HG02571 (cell line): ENCODE measurements around the gene TTLL11.

Experiments used
- ATAC-seq: cut with Tn5 transposase; IDR thresholded peaks from one replicate; pipeline ENCODE4 v1.9.1; 2021; ENCODE audit warnings: mild to moderate bottlenecking, moderate library complexity; ENCODE audit not compliant: unreplicated experiment

The TTLL11 gene

DNA sequence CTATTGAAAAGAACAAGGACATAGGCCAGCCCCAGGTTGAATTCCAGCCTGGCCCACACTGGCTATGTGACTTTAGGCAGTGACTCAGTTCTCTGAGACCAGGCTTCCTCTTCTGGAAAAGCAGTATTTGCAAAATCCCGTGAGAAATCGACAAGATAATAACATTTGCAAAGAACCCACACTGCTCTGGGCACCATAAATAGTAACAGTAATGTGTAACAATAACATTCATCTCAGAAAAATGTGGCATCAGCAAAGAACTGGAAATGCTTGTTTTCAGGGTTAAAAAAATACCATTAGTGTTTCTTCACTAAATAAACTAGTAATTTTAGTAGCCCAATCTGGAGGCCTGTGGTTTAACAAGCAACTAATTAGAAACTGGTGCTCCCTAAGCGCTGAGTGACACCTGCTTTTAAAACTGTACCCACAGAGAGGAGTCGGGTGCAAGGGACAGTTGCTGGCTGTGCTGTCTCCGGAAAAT, 148.4 kb downstream of the TTLL11 start:
- ATAC-seq: no peak

DNA sequence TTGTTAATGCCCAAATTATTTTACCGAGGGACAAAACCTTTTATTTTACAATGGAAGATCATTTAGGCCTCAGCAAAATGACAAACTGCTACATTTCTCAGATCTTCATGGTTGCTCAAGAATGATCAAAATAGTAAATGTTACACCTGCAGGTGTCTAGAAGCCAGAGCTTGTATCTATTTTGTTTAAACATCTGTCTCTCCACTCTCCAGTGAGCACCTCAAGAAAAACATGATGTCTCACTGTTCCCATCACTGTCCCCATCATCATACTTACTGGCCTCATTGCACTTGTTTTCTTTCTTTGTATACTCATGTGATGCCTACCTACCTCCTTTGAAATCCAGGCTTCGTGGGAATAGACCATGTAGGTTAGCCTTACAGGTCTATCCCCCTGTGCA, 149.6 kb downstream of the TTLL11 start:
- no peak for ATAC-seq

DNA sequence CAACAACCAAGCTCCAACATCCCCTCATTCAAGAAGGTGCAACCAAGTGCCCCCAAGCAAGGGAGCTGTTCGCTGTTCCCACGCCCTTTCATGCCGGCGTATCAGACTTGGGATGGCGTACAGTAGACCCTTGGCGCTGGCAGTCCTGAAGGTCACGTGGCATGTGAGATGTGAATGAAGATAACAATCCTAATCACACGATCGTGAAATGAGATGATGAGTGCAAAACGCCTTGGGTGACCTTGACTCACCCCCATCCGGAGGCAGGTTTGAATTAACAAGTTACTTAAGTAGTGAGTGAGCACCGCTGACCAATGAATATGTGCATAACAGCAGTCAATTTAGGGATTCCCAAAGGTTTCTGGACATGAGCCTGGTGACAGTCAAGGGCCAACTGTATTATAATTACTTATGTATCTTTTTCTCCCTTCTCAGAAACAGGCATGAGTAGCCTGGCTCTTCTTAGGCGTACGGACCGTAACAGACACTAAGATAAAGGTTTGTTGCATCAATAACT, 150.2 kb downstream of the TTLL11 start:
- ATAC-seq: no peak

DNA sequence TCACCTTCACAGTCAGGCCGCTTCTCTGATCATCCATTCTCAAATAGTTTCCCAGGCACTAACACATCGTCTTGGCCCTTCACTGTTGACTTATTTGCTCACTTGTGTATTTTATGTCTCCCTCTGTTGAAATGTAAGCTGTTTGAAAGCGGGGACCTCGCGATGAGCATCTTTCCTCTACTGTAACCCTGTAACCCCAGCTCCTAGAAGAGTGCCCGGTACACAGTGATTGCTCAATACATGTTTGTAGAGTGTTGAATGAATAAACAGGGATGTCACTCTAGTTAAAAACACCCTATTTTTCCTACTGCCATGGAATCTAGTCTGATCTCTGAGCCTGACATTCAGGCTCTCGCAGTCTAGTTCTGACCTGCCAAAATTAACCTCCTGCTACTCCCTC, 150.8 kb downstream of the TTLL11 start:
- ATAC-seq: no peak

DNA sequence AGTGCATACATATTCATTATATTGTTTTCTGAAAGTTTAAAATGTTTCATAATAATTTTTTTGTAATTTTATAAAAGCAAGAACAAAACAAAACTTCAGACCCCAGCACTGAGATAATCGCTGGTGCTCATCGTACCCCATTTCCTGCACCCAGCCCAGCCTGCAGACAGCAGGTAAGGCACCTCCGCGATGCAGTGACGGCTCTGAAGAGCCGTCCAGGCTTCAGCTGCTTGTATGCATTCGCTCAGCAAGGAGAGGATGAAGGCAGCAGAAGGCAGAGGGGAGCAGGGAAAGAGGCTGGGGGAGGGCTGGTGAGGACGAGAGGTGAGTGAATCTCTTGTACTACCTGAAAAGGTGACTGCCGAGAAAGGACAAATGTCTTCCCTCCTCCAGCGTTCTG, 153.5 kb downstream of the TTLL11 start:
- no peak for ATAC-seq

DNA sequence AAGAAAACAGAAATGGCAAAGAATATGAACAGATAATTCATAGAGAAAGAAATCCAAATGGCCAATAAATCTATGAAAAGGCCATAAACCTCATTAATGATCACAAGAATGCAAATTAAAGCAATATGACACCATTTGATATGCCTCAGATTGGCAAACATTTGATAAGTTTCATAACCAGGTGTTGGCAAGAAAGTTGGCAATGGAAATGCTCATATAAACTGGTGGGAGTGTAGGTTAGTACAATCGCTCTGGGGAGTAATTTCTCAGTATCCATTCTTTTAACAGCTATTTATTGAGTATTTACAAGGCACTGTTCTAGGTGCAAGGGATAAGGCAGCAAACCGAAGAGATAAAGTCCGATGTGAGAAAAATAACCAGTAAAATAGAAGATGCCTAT, 154.5 kb downstream of the TTLL11 start:
- ATAC-seq: no peak

DNA sequence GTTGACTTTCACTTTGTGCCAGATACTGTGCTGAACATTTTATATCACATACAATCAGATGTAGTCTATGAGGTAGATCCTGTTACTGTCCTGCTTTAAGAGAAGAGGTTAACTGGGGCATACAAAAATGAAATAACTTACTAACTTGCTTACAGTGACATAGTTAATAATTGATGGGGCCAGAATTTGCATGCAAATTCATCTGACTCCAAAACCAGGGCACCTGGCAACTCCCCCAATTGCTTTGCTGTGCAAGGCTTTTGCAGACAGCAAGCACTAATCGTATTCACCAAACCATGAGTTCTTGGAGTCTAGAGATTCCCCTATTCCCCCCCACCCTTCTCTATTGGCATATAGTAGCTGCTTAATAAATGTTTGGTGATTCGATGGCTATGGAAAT, 155.9 kb downstream of the TTLL11 start:
- no peak for ATAC-seq

DNA sequence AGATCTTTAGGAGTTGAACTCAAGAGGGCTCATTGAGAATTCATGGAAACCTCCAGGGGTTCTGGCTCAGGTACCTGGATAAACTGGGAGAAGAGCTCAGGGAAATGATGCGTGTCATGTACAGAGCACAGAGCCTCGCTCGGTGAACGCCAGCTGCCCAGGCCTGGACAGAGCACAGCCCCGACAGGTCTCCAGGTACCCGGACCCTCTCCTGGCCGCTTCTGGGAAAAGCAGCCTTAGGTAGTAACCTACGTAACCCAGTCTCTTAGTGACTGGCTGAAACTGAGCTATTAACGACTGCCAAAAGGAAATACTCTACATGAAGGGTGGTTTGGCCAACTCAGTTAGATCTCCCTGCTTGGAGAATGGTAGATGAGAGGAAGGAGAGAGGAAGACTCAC, 157.4 kb downstream of the TTLL11 start:
- no peak for ATAC-seq

DNA sequence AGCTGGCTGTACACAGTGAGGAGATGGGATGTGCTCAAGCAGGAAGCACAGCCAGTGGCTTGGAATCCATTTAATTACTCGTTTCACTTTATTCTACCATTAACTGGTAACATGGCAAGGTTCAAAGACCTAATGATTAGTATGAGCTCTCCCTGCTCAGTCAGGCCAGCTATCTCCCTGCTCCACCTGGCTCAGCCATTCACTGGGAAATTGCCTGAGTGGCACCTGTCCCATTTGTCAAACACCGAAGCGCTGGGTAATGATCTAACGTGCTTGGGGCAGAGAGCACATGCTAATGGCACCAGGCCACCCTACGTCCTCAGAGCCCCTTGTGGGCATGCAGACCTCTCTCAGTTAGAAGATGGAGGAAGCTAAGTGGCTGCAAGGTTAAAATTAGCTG, 162.2 kb downstream of the TTLL11 start:
- ATAC-seq: no peak

DNA sequence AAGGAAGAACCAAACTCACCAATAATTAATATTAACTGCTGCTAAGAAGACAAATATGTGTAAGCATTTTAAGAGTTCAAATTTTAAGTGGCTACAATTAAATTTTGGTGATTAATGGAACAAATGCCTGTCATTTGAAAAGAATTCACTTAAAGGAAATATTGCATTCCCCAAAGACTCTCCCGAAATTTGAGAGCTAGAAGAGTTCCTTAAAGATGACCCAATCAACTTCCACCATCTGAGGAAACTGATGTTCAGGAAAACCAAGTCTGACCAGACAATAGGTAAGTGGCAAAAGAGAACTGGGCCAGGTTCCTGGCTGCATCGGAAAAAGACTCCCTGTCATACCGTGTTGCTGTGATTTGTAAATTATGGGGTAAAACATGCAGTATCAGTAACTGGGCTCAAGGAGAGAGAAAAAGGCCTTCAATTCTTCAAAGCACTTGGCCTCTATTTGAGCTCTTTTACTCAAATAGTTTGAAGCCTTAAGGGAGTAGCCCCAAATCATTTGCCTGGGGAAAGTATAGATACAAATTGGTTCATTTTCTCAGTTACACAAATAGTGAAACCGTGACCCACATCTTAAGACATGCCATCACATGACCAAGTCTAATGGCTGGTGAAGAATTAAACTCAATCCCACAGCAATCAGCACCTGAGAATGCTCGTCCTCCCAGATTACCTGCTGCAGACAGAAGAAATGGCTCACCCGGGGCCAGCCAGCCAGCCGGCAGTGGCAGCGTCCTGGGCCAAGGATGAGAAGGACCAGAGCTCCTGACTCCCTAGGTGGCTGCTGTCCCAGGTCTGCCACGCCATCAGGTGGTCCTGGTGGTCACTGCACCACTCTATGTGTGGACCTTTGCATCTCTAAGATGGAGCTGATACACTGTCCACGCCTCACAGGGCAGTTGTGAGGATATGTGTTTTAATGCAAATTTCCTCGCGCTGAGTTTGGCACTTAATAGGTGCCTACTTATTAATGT, 162.9 kb downstream of the TTLL11 start:
- no peak for ATAC-seq

DNA sequence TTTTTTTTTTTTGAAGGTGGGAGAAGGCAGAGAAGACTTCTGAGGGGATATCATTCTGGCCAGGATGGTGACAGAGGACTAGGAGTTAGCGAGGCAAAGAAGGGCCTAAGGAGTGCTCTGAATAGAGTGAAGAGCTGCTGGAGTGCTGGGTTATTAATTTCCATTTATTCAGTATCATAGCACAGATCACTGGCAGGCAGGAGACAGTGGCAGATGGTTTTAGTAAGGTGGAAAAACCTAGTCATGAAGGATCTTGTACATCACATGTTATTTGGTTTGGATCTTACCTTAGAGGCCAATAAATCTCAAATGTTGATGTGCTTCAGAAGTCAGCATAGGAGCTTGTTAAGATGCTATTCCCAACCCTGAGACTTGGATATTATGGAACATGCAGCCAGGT, 165.5 kb downstream of the TTLL11 start:
- no peak for ATAC-seq

DNA sequence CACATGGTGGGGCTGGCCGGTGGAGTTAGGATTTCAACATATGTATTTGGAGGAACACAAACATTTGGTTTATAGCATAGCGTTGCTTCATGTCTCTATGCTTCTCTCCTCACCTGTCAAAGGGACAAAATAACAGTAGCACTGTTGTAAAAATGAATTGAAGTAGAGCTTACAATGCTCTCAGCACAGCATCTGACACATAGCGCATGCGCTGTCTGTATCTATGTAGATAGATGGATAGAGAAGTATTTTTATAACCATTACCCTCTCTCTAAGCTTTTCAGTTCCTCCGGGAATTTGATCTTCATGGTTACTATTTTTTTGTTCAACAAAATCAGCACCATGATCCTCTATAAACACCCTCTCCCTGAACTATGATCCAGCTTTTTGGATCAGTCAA, 166.0 kb downstream of the TTLL11 start:
- no peak for ATAC-seq

DNA sequence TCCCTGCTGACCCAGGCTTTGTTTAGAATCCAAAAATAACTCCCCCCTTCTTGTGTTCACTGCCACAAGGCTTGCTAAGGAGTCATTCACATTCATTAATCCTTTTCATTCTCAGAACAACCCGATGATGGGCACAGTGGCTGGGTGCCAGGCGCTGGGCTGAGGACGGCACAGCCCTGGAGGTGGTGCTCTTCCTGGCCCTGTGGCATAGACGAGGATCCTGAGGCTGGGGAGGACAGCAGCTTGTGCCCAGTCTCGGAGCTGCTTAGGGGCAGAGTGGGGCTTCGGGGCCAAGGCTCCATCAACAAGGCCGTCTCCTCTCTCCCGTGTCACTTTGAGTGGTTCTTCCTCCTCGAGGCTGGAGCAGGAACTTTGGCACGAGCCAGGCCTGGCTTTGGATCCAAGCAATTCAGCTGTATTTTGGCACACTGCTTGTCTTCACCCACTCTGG, 166.7 kb downstream of the TTLL11 start:
- ATAC-seq: no peak

DNA sequence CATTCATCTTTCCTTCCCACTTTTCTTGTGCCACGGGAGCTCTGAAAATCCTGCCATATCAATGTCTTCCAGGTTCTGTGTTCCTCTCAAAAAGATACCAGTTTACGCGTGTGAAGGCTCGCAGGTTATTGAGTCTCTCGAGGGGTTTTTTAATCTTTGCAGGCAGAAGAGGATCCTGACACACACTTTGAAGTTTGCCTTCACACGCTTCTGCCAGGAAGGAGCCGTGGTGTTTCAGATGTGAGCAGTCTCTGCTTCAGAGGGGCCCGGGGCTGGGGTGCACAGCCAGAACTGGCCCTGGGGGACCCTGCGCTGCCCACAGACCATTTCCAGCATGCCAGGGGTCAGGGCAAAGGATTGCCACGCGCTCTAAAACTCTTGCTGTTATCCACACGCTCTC, 167.2 kb downstream of the TTLL11 start:
- ATAC-seq: no peak

DNA sequence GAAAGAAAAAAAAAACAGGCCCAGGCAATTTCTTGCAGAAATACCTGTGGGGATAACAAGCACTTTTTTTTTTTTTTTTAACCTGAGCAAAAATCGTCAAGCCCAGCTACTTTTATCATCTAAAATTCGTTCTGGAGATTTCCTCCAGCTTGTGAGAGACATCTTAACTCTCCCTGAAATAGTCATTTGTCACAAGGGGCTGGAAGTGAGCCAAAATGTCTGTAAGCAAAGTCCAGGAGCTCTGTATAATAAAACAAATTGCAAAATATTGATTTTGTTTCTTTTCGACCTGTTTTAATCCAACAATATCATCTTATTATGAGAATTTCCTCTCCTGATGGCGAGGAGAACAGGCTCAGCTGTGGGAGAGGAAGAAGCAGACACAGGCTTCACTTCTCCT, 168.4 kb downstream of the TTLL11 start:
- no peak for ATAC-seq

DNA sequence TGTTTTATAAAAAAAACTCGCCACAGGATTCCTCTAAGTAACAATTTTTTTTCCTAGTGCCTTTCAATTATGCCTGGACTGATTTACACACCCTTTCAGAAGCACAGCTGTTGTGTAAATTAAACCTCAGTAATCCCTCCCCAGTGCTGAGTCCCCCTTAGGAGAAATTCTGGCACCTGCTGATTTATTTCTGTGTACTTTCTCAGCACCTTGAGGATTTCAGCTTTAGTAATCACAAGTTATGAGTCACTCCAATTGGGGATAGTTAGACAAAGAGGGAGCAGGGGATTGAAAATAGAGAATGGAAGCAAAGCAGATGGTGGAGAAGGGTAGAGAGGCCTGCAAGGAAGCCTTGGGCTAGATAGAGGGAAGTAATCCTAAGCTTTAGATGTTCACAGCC, 171.7 kb downstream of the TTLL11 start:
- ATAC-seq: no peak

DNA sequence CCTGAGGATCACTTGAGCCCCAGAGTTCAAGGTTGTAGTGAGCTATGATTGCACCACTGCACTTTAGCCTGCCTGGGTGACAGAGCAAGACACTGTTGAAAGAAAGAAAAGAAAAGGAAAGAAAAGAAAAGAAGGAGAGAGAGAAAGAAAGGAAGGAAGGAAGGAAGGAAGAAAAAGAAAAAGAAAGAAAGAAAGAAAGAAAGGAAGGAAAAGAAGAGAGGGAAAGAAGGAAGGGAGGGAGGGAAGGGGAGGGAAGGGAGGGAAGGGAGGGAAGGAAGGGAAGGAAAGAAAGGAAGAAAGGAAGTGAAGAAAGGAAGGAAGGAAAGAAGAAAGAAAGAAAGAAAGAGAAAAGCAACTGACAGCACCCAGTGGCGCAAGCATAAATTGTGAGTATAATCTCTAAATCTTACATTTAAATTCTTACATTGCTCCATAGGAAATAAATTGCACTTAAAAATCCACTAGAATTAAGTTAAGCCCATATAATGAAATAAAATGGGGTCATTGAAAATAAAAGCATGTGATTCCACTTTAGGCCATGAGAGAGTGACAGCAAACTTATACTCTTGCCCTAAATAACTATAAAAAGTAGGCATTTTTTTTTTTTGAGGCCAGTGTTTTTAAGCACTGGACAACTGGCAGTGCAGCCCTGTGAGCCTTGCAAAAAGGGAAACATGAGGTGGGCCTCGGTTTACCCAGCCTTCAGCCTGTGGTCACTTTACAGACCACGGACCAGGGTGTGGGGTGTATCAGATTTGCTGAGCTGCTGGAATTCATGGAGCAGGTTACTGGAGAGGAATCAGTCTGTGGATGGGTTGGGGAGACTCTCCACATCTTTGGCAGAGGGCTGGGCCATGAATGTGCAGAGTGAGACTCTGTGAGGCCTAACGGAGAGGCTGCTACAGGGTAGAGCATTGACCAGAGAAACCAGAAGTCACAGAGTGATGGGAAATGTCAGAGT, 175.5 kb downstream of the TTLL11 start:
- no peak for ATAC-seq

DNA sequence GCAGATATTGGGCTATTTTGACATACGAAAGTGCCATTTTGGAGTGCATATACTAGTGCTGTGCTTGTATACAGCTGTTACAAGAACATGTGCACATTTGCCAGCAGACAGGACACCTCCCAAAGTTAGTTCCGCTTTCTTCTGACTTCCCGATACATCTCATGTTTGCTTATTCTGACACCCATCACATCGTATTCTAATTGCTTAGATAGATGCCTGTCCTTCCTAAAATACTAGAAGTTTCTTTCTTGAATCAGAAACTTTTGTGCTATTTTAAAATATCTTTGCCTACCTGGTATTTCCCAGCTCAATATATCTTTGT, 177.8 kb downstream of the TTLL11 start:
- no peak for ATAC-seq

DNA sequence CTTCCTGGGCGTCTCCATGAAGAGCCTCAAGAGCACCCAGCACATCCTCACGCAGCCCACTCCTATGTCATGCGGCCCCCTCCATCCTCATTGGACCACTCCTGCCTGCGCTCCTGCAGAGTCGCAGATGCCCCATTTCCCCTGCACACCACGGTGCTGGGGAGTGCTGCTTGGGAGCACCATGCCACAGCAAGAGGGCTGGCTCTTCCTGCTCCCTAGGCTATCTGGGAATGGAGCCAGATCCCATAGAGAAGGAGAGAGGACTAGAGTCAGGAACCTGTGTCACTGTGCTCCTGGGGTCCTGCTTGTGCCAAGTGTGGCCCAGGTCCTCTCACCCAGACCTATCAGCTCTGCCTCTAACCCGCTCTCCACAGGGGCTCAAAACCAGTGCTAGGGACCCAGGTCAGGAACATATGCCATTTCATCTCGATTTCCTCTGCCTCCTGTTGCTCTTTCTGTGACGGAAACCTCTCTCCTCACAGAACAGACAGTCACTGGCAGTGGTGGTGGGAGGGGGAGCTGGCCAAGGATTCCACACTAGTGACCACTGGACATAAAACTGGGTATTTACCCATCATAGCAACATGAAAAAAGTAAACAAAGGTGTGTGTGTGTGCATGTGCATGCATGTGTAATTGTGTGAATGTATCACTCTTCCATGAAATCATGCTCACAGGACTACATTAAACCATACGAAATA, 178.4 kb downstream of the TTLL11 start:
- ATAC-seq: no peak

DNA sequence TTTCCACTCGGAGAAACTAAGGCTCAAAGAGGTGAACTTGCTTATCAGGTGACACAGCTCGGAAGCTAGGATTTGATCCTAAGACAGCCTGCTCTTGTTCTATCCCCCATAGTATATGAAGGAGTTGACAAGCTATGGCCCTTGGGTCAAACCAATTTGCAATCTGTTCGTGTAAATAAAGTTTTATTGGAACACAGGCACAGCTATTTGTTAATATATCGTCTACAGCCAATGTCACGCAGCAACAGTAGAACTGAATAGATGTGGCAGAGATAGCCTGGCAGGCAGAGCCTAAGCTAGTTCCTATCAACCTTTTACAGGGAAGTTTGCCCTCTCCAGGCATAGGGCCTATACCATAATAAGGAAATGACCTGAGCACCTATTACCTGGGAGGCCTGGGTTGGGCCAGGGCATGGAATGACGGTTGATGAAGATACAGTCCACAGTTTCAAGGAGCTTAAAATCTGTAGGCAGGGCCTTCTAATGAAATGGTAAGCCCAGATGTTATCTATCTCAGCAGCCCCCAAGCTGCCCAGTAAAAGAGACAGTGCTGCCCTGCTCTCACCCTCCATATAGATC, 179.0 kb downstream of the TTLL11 start:
- no peak for ATAC-seq
